HepG2 (cell line): ENCODE data around the gene VSIG2. TPM values are rescaled to one million over a fixed set of nuclear protein-coding genes. Genes with fewer than 3 reads are reported as not detected.

ENCODE experiments used
- BRCA1 ChIP-seq: sonication (generic); formaldehyde crosslinking; IDR thresholded peaks from 2 replicates; pipeline ENCODE4 v1.4.0; 2020; ENCODE audit warnings: missing genetic modification reagents
- BRD4 ChIP-seq: sonication (generic); formaldehyde crosslinking; IDR thresholded peaks from 2 replicates; pipeline ENCODE4 v1.4.0; 2020; ENCODE audit warnings: missing genetic modification reagents
- CC2D1A ChIP-seq: sonication (generic); formaldehyde crosslinking; IDR thresholded peaks from 2 replicates; pipeline ENCODE4 v1.8.1; 2023; ENCODE audit warnings: mild to moderate bottlenecking, missing genetic modification reagents
- DR1 ChIP-seq: sonication (generic); formaldehyde crosslinking; IDR thresholded peaks from 2 replicates; pipeline ENCODE4 v1.8.0; 2021; ENCODE audit warnings: mild to moderate bottlenecking, missing genetic modification reagents, inconsistent platforms
- EED ChIP-seq: sonication (generic); formaldehyde crosslinking; IDR thresholded peaks from 2 replicates; pipeline ENCODE4 v1.5.0; 2020; ENCODE audit warnings: mild to moderate bottlenecking, missing genetic modification reagents
- GABPB1 ChIP-seq: IDR thresholded peaks from 2 replicates; pipeline ENCODE4 v1.6.1; 2016; ENCODE audit warnings: mild to moderate bottlenecking, missing genetic modification reagents, moderate library complexity, missing compliant biosample characterization
- HHEX ChIP-seq: IDR thresholded peaks from 2 replicates; pipeline ENCODE4 v1.6.1; 2016; ENCODE audit warnings: control low read depth
- KLF9 ChIP-seq: IDR thresholded peaks from 2 replicates; pipeline ENCODE4 v1.6.1; 2016; ENCODE audit warnings: low read depth
- NR3C1 ChIP-seq: sonication (generic); formaldehyde crosslinking; IDR thresholded peaks from 2 replicates; pipeline ENCODE4 v1.4.0; 2020; ENCODE audit warnings: missing genetic modification reagents
- NRL ChIP-seq: sonication (generic); formaldehyde crosslinking; IDR thresholded peaks from 2 replicates; pipeline ENCODE4 v1.5.0; 2020; ENCODE audit warnings: missing genetic modification reagents, mild to moderate bottlenecking, moderate library complexity, borderline replicate concordance
- RFXAP ChIP-seq: sonication (generic); formaldehyde crosslinking; IDR thresholded peaks from 2 replicates; pipeline ENCODE4 v1.4.0; 2020; ENCODE audit warnings: missing genetic modification reagents, borderline replicate concordance
- SRSF1 ChIP-seq: fragments of 200-400 bp; formaldehyde crosslinking; optimal IDR thresholded peaks from 2 replicates; pipeline ENCODE3; 2017; ENCODE audit warnings: mild to moderate bottlenecking, low read depth, low read length, moderate library complexity
- TBX3 ChIP-seq: fragments of 450-650 bp; IDR thresholded peaks from 2 replicates; pipeline ENCODE4 v1.6.1; 2017; ENCODE audit warnings: antibody characterized with exemption, mild to moderate bottlenecking, inconsistent platforms, borderline replicate concordance
- ZBTB20 ChIP-seq: sonication (generic); formaldehyde crosslinking; IDR thresholded peaks from 2 replicates; pipeline ENCODE4 v1.8.1; 2023; ENCODE audit warnings: missing genetic modification reagents, low read depth, mild to moderate bottlenecking, borderline replicate concordance
- ZBTB21 ChIP-seq: sonication (generic); formaldehyde crosslinking; IDR thresholded peaks from 2 replicates; pipeline ENCODE4 v1.4.0; 2020; ENCODE audit warnings: missing genetic modification reagents
- ZBTB7B ChIP-seq: sonication (generic); formaldehyde crosslinking; IDR thresholded peaks from 2 replicates; pipeline ENCODE4 v1.4.0; 2020; ENCODE audit warnings: missing genetic modification reagents
- ZC3H13 ChIP-seq: sonication (generic); formaldehyde crosslinking; IDR thresholded peaks from 2 replicates; pipeline ENCODE4 v1.8.1; 2023; ENCODE audit warnings: mild to moderate bottlenecking, missing genetic modification reagents, moderate library complexity
- ZNF138 ChIP-seq: sonication (generic); formaldehyde crosslinking; IDR thresholded peaks from 2 replicates; pipeline ENCODE4 v1.5.0; 2020; ENCODE audit warnings: mild to moderate bottlenecking, low read depth, missing genetic modification reagents
- ZNF572 ChIP-seq: sonication (generic); formaldehyde crosslinking; IDR thresholded peaks from 2 replicates; pipeline ENCODE4 v1.5.1; 2020; ENCODE audit warnings: mild to moderate bottlenecking, missing genetic modification reagents
- ZZZ3 ChIP-seq: sonication (generic); formaldehyde crosslinking; IDR thresholded peaks from 2 replicates; pipeline ENCODE4 v1.4.0; 2020; ENCODE audit warnings: missing genetic modification reagents, mild to moderate bottlenecking, borderline replicate concordance
- polyA plus RNA-seq, 8 experiments: library from polyadenylated mRNA; depleted of rRNA in 3 of 8; stranded (reverse) in 7 of 8; unstranded in 1 of 8; fragments of >200 nt; fragmentation: Illumina TruSeq in 4 of 8; extraction: Trizol in 4 of 8; gene quantifications; 2 replicates each; pipeline versions ENCODE4 v1.2.1 to v1.2.3, GENCODE V29; 2011 to 2016; ENCODE audit warnings: low read depth in 4 of 8, missing spikeins in 1 of 8, mixed read lengths in 1 of 8; ENCODE audit not compliant: insufficient read depth in 1 of 8
- total RNA-seq, 5 experiments: library from RNA; depleted of rRNA; stranded (reverse); fragments of >200 nt; fragmentation: Illumina TruSeq; extraction: Trizol; gene quantifications; 2 replicates each; pipeline ENCODE4 v1.2.3, GENCODE V29; 2016; ENCODE audit warnings: low read depth in 1 of 5
- TF ChIP-seq, protein P1 (sequence below): sonication (generic); formaldehyde crosslinking; IDR thresholded peaks from 2 replicates; pipeline ENCODE4 v1.4.0; 2020; ENCODE audit warnings: missing genetic modification reagents, borderline replicate concordance
- TF ChIP-seq, protein P2 (sequence below): IDR thresholded peaks from 2 replicates; pipeline ENCODE4 v1.6.1; 2016
- TF ChIP-seq, protein P3 (sequence below): sonication (generic); formaldehyde crosslinking; IDR thresholded peaks from 2 replicates; pipeline ENCODE4 v1.9.0; 2022; ENCODE audit warnings: missing genetic modification reagents, mild to moderate bottlenecking, borderline replicate concordance

The VSIG2 gene
- total and polyA plus RNA-seq, 2 of the 13 experiments (the other 11 are each of a cell fraction or from before 2014, with no cell fraction given): 0.80 to 2.7 TPM

DNA sequence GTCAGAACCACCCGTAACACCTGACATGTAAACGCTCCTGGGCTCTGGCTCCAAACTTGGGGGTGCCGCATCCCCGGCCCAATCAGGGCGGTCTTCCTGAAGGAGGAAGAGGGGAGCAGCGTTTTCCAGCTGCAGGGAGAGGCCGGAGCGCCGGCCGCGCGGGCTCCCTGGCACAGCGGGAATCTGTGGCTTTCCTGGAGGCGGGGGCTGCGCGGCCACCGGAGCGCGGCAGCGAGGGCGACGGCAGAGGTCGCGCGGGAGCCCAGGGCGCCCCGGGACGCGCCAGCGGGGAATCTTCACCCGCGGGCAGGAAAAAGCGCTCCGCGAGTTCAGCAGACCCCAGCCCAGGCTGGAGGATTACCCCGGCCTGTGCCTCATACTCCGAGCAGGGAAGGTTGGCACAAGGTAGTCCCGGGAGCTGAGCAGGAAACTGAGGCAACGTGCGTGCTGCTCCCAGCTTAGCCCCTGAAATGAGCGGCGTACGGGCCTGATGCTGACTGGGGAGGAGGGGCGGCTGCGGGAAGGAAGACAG, 10.6 kb upstream of the VSIG2 start (continued):
- TF ChIP-seq, protein P1, sequence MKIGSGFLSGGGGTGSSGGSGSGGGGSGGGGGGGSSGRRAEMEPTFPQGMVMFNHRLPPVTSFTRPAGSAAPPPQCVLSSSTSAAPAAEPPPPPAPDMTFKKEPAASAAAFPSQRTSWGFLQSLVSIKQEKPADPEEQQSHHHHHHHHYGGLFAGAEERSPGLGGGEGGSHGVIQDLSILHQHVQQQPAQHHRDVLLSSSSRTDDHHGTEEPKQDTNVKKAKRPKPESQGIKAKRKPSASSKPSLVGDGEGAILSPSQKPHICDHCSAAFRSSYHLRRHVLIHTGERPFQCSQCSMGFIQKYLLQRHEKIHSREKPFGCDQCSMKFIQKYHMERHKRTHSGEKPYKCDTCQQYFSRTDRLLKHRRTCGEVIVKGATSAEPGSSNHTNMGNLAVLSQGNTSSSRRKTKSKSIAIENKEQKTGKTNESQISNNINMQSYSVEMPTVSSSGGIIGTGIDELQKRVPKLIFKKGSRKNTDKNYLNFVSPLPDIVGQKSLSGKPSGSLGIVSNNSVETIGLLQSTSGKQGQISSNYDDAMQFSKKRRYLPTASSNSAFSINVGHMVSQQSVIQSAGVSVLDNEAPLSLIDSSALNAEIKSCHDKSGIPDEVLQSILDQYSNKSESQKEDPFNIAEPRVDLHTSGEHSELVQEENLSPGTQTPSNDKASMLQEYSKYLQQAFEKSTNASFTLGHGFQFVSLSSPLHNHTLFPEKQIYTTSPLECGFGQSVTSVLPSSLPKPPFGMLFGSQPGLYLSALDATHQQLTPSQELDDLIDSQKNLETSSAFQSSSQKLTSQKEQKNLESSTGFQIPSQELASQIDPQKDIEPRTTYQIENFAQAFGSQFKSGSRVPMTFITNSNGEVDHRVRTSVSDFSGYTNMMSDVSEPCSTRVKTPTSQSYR: no peak
- TF ChIP-seq NRL (CRISPR knock-in tag) (no peak), EED (CRISPR knock-in tag) (0 out of 2 replicates have a peak, but pooled peaks have one; percentile 26), KLF9 (CRISPR knock-in tag) (no peak), CC2D1A (CRISPR knock-in tag) (no peak), RFXAP (CRISPR knock-in tag) (no peak), TBX3 (no peak), DR1 (CRISPR knock-in tag) (no peak), ZNF572 (no peak), NR3C1 (CRISPR knock-in tag) (no peak), ZBTB21 (CRISPR knock-in tag) (no peak), SRSF1 (peak; percentile 12), GABPB1 (CRISPR knock-in tag) (peak; percentile 16; the same call in 1 of the 2 replicates), BRCA1 (CRISPR knock-in tag) (no peak), ZC3H13 (peak; percentile 86; the same call in 1 of the 2 replicates), ZZZ3 (CRISPR knock-in tag) (no peak), ZNF138 (no peak), ZBTB7B (no peak; the same call in 1 of the 2 replicates), BRD4 (no peak), HHEX (no peak), ZBTB20 (CRISPR knock-in tag) (no peak)
- TF ChIP-seq, protein P2, sequence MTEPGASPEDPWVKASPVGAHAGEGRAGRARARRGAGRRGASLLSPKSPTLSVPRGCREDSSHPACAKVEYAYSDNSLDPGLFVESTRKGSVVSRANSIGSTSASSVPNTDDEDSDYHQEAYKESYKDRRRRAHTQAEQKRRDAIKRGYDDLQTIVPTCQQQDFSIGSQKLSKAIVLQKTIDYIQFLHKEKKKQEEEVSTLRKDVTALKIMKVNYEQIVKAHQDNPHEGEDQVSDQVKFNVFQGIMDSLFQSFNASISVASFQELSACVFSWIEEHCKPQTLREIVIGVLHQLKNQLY: no peak
- TF ChIP-seq, protein P3, sequence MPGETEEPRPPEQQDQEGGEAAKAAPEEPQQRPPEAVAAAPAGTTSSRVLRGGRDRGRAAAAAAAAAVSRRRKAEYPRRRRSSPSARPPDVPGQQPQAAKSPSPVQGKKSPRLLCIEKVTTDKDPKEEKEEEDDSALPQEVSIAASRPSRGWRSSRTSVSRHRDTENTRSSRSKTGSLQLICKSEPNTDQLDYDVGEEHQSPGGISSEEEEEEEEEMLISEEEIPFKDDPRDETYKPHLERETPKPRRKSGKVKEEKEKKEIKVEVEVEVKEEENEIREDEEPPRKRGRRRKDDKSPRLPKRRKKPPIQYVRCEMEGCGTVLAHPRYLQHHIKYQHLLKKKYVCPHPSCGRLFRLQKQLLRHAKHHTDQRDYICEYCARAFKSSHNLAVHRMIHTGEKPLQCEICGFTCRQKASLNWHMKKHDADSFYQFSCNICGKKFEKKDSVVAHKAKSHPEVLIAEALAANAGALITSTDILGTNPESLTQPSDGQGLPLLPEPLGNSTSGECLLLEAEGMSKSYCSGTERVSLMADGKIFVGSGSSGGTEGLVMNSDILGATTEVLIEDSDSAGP: 0 out of 2 replicates have a peak, but pooled peaks have one; percentile 74
